Measurements from ENCODE around the gene MMD.
A peak's percentile ranks its signal among the peaks of the same experiment; 100 is the strongest.

The MMD gene

GRCh38 chr17:55442953-55443683 is 21.5 kb upstream of the MMD start:
- peak in 1 of 2 donors; percentile 61 for DNase-seq (ENCODE audit: low read depth in 2 of 2)
- TF ChIP-seq, protein P1, sequence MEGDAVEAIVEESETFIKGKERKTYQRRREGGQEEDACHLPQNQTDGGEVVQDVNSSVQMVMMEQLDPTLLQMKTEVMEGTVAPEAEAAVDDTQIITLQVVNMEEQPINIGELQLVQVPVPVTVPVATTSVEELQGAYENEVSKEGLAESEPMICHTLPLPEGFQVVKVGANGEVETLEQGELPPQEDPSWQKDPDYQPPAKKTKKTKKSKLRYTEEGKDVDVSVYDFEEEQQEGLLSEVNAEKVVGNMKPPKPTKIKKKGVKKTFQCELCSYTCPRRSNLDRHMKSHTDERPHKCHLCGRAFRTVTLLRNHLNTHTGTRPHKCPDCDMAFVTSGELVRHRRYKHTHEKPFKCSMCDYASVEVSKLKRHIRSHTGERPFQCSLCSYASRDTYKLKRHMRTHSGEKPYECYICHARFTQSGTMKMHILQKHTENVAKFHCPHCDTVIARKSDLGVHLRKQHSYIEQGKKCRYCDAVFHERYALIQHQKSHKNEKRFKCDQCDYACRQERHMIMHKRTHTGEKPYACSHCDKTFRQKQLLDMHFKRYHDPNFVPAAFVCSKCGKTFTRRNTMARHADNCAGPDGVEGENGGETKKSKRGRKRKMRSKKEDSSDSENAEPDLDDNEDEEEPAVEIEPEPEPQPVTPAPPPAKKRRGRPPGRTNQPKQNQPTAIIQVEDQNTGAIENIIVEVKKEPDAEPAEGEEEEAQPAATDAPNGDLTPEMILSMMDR (IDR thresholded peaks at IDR 0.05; ENCODE audit: low read depth, low read length), result no peak
- H3K4me3 ChIP-seq (replicated peaks in 1 of 2; ENCODE audit: low read depth in 2 of 2, low read length in 2 of 2), result no peak overlapping the region

GRCh38 chr17:55442462-55442861 is 20.8 kb upstream of the MMD start:
- DNase-seq (ENCODE audit: low read depth in 2 of 2), result no peak
- TF ChIP-seq, protein P1 (IDR thresholded peaks at IDR 0.05; ENCODE audit: low read depth, low read length), result no peak
- H3K4me3 ChIP-seq (replicated peaks in 1 of 2; ENCODE audit: low read depth in 2 of 2, low read length in 2 of 2), result no peak overlapping the region

GRCh38 chr17:55441544-55441943 is 19.9 kb upstream of the MMD start:
- no peak for DNase-seq (ENCODE audit: low read depth in 2 of 2)
- TF ChIP-seq, protein P1 (IDR thresholded peaks at IDR 0.05; ENCODE audit: low read depth, low read length), result no peak
- no peak overlapping the region for H3K4me3 ChIP-seq (replicated peaks in 1 of 2; ENCODE audit: low read depth in 2 of 2, low read length in 2 of 2)

- TF ChIP-seq, protein P1 (IDR thresholded peaks at IDR 0.05; ENCODE audit: low read depth, low read length), result no peak
- DNase-seq (ENCODE audit: low read depth in 2 of 2), result peak in 1 of 2 donors; percentile 20
Measured at GRCh38 chr17:55440391-55440790, 18.8 kb upstream of the MMD start.

DNA sequence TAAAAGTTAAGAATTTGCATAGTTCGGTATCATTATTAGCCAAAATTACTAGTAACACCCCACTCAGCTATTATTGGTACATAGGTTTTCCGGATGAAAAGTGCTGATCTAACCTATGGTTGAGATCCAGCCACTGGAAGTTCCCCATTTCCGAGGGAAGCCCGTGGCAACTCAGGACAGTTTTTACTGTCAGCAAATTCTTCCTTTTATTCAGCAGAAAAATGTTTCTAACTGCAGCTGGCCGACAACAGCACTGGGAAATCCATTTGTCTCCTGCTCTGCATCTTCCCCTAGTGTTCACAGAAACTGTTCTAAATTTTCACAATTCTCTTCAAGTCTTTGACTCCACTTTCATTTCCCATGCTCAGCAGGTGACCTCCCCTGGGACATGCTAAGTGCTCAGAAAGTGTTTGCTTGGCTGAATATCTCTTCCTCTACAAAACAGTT is 15.5 kb upstream of the MMD start:
- TF ChIP-seq, protein P1 (IDR thresholded peaks at IDR 0.05; ENCODE audit: low read depth, low read length), result no peak
- H3K4me3 ChIP-seq (replicated peaks in 1 of 2; ENCODE audit: low read depth in 2 of 2, low read length in 2 of 2), result no peak overlapping the region
- no peak for DNase-seq (ENCODE audit: low read depth in 2 of 2)

More at GRCh38 chr17:55440391-55440790, 18.8 kb upstream of the MMD start:
- H3K4me3 ChIP-seq (replicated peaks in 1 of 2; ENCODE audit: low read depth in 2 of 2, low read length in 2 of 2), result no peak overlapping the region

GRCh38 chr17:55436224-55437158 is 14.9 kb upstream of the MMD start:
- TF ChIP-seq, protein P1 (IDR thresholded peaks at IDR 0.05; ENCODE audit: low read depth, low read length), result no peak
- no peak for DNase-seq (ENCODE audit: low read depth in 2 of 2)
- H3K4me3 ChIP-seq (replicated peaks in 1 of 2; ENCODE audit: low read depth in 2 of 2, low read length in 2 of 2), result no peak overlapping the region
